ENCODE data around the gene AXIN1.
"Not testable (repeated sequence)": the region's sequence is repeated elsewhere in the genome, so short reads cannot be mapped to it uniquely, and the experiment has no call there.

Gene AXIN1

GRCh38 chr16:370443-370842 is 17.9 kb upstream of the AXIN1 start, which contains the start of gene MRPL28:
TSS of gene MRPL28 (minus strand) at chr16:370538. CDS start at chr16:370218, 320 bp downstream.
- peak; percentile 96 for DNase-seq (ENCODE audit: low spot score)

- DNase-seq (ENCODE audit: low spot score), result no peak
These were observed 17.4 kb upstream of the AXIN1 start for GRCh38 chr16:369866-370436.

GRCh38 chr16:369275-369865 is 16.8 kb upstream of the AXIN1 start:
- DNase-seq (ENCODE audit: low spot score), result no peak

- DNase-seq (ENCODE audit: low spot score), result no peak
These were observed 16.1 kb upstream of the AXIN1 start for GRCh38 chr16:368388-369158.

- DNase-seq (ENCODE audit: low spot score), result no peak
These were observed 14.9 kb upstream of the AXIN1 start for GRCh38 chr16:367333-367903.

- DNase-seq (ENCODE audit: low spot score), result no peak
These were observed 14.0 kb upstream of the AXIN1 start for GRCh38 chr16:366476-366875.

GRCh38 chr16:364595-365491 is 12.3 kb upstream of the AXIN1 start:
- no peak for DNase-seq (ENCODE audit: low spot score)

- no peak for DNase-seq (ENCODE audit: low spot score)
These were observed 11.4 kb upstream of the AXIN1 start for GRCh38 chr16:363766-364490.

GRCh38 chr16:363110-363765 is 10.7 kb upstream of the AXIN1 start:
- DNase-seq (ENCODE audit: low spot score), result no peak

- not testable (repeated sequence) for DNase-seq (ENCODE audit: low spot score)
These were observed 10.1 kb upstream of the AXIN1 start for GRCh38 chr16:362702-362999.

GRCh38 chr16:361872-362701 is 9.6 kb upstream of the AXIN1 start:
- DNase-seq (ENCODE audit: low spot score), result no peak

- no peak for DNase-seq (ENCODE audit: low spot score)
These were observed 8.9 kb upstream of the AXIN1 start for GRCh38 chr16:361341-361871.

- DNase-seq (ENCODE audit: low spot score), result no peak
These were observed 8.3 kb upstream of the AXIN1 start for GRCh38 chr16:360698-361336.

- DNase-seq (ENCODE audit: low spot score), result no peak
These were observed 7.6 kb upstream of the AXIN1 start for GRCh38 chr16:359871-360697.

- DNase-seq (ENCODE audit: low spot score), result no peak
These were observed 6.7 kb upstream of the AXIN1 start for GRCh38 chr16:359067-359763.

- no peak for DNase-seq (ENCODE audit: low spot score)
These were observed 4.2 kb upstream of the AXIN1 start for GRCh38 chr16:356741-357140.

GRCh38 chr16:354971-355461 is 2.5 kb upstream of the AXIN1 start:
- no peak for DNase-seq (ENCODE audit: low spot score)
